A549 (cell line): ENCODE data around the gene RASSF3.

Experiments
- CTCF ChIP-seq: fragments of >200 bp; sonication (Bioruptor Twin); formaldehyde crosslinking; IDR thresholded peaks from 3 replicates; pipeline ENCODE4 v1.5.1; 2016
- EP300 ChIP-seq, 2 experiments: fragments of >200 bp; sonication (Bioruptor Twin); formaldehyde crosslinking; IDR thresholded peaks; 2 replicates in 1 of 2; 3 replicates in 1 of 2; pipeline ENCODE4 v1.6.1; 2016 to 2017
- HOXB5 ChIP-seq: fragments of 250-450 bp; sonication (Bioruptor Pico); IDR thresholded peaks from 2 replicates; pipeline ENCODE4 v1.5.0; 2020; ENCODE audit warnings: mild to moderate bottlenecking, moderate library complexity
- MAFK ChIP-seq: fragments of 450-650 bp; IDR thresholded peaks from 2 replicates; pipeline ENCODE4 v1.6.1; 2014; ENCODE audit not compliant: partially characterized antibody
- MYC ChIP-seq: IDR thresholded peaks from 2 replicates; pipeline ENCODE4 v1.6.1; 2012; ENCODE audit warnings: mild to moderate bottlenecking, inconsistent platforms, low read length, improper control_type of control experiment, borderline replicate concordance
- NFE2L2 ChIP-seq: fragments of 150-350 bp; conservative IDR thresholded peaks from 2 replicates; pipeline ENCODE4 v1.6.1; 2014; ENCODE audit warnings: low read length
- POLR2A ChIP-seq: IDR thresholded peaks from 2 replicates; pipeline ENCODE4 v1.6.1; 2012; ENCODE audit warnings: mild to moderate bottlenecking, low read length
- POLR2AphosphoS2 ChIP-seq: conservative IDR thresholded peaks from 2 replicates; pipeline ENCODE4 v1.6.1; 2012; ENCODE audit warnings: low read length, improper control_type of control experiment, inconsistent platforms
- REST ChIP-seq: fragments of 200-600 bp; sonication (generic); IDR thresholded peaks from 2 replicates; pipeline ENCODE4 v1.6.1; 2016; ENCODE audit warnings: antibody characterized with exemption, mild to moderate bottlenecking, moderate library complexity
- SMC3 ChIP-seq: fragments of >200 bp; sonication (Bioruptor Twin); formaldehyde crosslinking; IDR thresholded peaks from 3 replicates; pipeline ENCODE4 v1.6.1; 2018; ENCODE audit warnings: inconsistent platforms
- USF2 ChIP-seq: fragments of 450-650 bp; IDR thresholded peaks from 2 replicates; pipeline ENCODE4 v1.6.1; 2014; ENCODE audit warnings: antibody characterized with exemption

DNA sequence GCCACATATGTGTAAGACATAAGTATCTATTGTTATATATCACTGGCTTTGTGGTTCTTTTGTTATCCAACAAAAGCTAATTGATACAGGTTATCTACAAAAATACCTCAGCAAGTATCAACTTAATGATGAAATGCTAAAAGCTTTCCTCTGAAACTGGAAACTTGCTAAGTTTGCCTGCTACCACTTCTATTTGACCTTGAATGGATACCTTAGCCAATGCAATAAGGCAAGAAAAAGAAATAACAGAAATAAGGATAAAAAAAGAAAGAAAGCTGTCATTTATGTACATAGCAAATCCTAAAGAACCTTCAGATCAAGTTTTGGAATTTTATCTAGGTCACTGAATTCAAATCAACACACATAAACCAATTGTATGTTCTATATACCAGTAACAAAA, 35.5 kb upstream of the RASSF3 start:
- no peak for TF ChIP-seq POLR2A
- no peak for TF ChIP-seq CTCF
- no peak for TF ChIP-seq MYC
- TF ChIP-seq MAFK, result no peak
- no peak for TF ChIP-seq NFE2L2
- no peak for TF ChIP-seq REST
- no peak for TF ChIP-seq SMC3
- TF ChIP-seq POLR2AphosphoS2, result no peak
- no peak for TF ChIP-seq HOXB5 (CRISPR knock-in tag)
- no peak for TF ChIP-seq USF2
- TF ChIP-seq EP300 (IDR thresholded peaks at IDR 0.05), result no peak
